ENCODE data around the gene PGR.

DNA sequence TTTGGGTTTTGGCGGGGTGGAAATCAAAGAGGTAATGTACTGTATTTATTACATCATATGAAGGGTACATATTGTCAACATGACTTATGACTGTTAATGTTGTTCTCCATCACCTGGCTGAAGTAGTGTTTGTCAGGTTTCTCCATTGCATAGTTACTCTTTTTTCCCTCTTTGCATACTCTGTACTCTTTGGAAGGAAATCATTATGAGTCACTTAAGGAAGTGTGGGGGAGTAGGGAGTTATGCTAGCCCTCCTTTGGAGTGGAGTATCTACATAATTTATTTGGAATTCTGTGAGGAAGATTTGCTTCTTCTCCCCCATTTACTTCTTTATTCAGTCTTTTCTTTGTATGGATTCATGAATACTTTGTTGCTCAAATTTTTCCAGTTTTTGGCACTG is 3.6 kb upstream of the PGR start:
- TF ChIP-seq, protein P1, sequence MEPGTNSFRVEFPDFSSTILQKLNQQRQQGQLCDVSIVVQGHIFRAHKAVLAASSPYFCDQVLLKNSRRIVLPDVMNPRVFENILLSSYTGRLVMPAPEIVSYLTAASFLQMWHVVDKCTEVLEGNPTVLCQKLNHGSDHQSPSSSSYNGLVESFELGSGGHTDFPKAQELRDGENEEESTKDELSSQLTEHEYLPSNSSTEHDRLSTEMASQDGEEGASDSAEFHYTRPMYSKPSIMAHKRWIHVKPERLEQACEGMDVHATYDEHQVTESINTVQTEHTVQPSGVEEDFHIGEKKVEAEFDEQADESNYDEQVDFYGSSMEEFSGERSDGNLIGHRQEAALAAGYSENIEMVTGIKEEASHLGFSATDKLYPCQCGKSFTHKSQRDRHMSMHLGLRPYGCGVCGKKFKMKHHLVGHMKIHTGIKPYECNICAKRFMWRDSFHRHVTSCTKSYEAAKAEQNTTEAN (CRISPR knock-in tag; IDR thresholded peaks at IDR 0.05), result no peak
- TF ChIP-seq CTCF (IDR thresholded peaks at IDR 0.05), result no peak

Measured in WTC11 (cell line).